ENCODE results near the gene GMEB1. TPM values are rescaled to one million over a fixed set of nuclear protein-coding genes. Genes with fewer than 3 reads are reported as not detected.
"Not testable (repeated sequence)": the region's sequence is repeated elsewhere in the genome, so short reads cannot be mapped to it uniquely, and the experiment has no call there.

The GMEB1 gene
- total RNA-seq, 2 donors from 2014 or later, result 14.0 to 14.9 TPM

DNA sequence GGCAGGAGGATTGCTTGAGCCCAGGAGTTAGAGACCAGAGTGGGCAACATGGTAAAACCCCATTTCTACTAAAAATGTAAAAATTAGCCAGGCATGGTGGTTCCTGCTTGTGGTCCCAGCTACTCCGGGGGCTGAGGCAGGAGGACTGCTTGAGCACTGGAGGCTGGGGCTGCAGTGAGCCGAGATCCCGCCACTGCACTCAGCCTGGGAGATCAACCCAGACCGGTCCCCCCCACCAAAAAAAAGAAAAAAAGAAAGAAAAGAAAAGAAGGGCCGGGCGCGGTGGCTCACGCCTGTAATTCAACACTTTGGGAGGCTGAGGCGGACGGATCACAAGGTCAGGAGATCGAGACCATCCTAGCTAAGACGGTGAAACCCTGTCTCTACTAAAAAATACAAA lies 1.8 kb upstream of the GMEB1 start:
- Histone ChIP-seq H3K27ac (no peak overlapping the region), H3K9me3 (no peaks in the 10 kb centered on the region), H3K36me3 (no peaks in the 10 kb centered on the region), H3K27me3 (no peaks in the 10 kb centered on the region), H3K9ac (ENCODE audit: low read depth in 2 of 2, low read length in 2 of 2) (no peak overlapping the region), H3K4me1 (no peaks in the 10 kb centered on the region), H3K4me3 (no peak overlapping the region)
- DNase-seq, result no peak
- intact Hi-C loops (cut with DNase I), result no loop called here
- TF ChIP-seq CTCF (IDR thresholded peaks at IDR 0.05), result no peak

DNA sequence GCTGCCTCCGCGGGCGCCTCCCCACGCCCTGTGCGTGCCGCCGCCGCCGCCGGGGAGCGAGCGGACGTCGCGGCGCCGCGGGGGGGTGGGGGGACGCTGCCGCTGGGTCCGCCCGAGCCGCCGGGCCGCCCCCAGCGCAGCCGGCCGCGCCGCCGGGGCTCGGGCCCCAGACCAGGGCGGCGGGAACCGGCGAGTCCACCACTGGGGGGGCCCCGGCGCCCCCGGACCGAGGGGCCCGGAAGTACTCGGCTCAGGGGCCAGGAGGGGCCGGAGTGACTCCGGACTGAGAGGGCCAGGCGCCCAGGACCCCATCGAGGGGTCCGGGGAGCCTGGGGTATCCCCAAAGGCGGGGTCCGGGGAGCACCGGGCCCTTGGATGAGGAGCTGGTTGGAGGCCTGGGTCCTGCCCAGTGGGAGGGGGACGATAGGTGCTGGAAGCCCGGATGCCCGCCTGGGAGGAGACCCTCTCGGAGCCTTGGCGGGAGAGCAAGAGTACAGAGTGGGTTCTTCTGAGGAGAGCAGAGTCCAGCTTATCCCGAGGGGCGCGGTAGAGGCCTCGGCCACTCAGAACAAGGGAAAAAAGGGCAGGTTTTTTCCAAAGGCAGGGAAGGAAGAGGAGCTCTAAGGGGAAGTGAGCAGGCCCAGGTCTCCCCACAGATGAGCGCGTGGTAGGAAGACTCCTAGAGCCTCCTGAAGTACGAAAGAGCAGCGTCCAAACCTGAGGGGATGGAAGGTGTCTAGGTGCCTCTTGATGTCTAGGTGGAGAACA lies 556 bp downstream of the GMEB1 start:
- H3K27me3 ChIP-seq, result no peaks in the 10 kb centered on the region
- H3K4me3 ChIP-seq, result peak overlapping the region; percentile 96
- H3K9ac ChIP-seq (ENCODE audit: low read depth in 2 of 2, low read length in 2 of 2), result peak overlapping the region; percentile 82 to 84
- DNase-seq, result peak; percentile 45
- intact Hi-C loops (cut with DNase I), result no loop called here
- H3K9me3 ChIP-seq, result no peaks in the 10 kb centered on the region
- no peaks in the 10 kb centered on the region for H3K36me3 ChIP-seq
- peak overlapping the region; percentile 99 for H3K27ac ChIP-seq
- H3K4me1 ChIP-seq, result no peaks in the 10 kb centered on the region
- TF ChIP-seq CTCF (IDR thresholded peaks at IDR 0.05), result no peak

- intact Hi-C loops (cut with DNase I), result no loop called here
- Histone ChIP-seq H3K9me3 (no peaks in the 10 kb centered on the region), H3K27me3 (no peaks in the 10 kb centered on the region), H3K27ac (no peak overlapping the region), H3K36me3 (no peaks in the 10 kb centered on the region), H3K4me3 (no peak overlapping the region), H3K4me1 (no peaks in the 10 kb centered on the region), H3K9ac (ENCODE audit: low read depth in 2 of 2, low read length in 2 of 2) (no peak overlapping the region)
- TF ChIP-seq CTCF (IDR thresholded peaks at IDR 0.05), result no peak
- no peak for DNase-seq
Measured at GRCh38 chr1:28671254-28671780, 2.7 kb downstream of the GMEB1 start.

DNA sequence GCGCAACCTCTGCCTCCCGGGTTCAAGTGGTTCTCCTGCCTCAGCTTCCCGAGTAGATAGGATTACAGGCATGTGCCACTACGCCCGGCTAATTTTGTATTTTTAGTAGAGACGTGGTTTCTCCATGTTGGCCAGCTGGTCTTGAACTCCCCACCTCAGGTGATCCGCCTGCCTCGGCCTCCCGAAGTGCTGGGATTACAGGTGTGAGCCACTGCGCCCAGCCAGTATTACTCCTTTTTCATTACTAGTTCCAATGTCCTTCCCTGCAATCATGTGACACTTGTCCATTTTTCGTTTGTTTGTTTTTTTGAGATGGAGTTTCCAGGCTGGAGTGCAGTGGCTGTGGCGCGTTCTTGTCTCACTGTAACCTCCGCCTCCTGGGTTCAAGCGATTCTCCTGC lies 4.4 kb downstream of the GMEB1 start:
- DNase-seq; H3K27ac ChIP-seq; H3K36me3 ChIP-seq; H3K4me3 ChIP-seq; H3K9ac ChIP-seq (ENCODE audit: low read depth in 2 of 2, low read length in 2 of 2); H3K9me3 ChIP-seq; H3K4me1 ChIP-seq; H3K27me3 ChIP-seq; intact Hi-C loops (cut with DNase I): not testable (repeated sequence)

- intact Hi-C loops (cut with DNase I), result no loop called here
- DNase-seq, result no peak
- Histone ChIP-seq H3K9me3 (no peaks in the 10 kb centered on the region), H3K27me3 (no peaks in the 10 kb centered on the region), H3K27ac (no peak overlapping the region), H3K36me3 (no peaks in the 10 kb centered on the region), H3K9ac (ENCODE audit: low read depth in 2 of 2, low read length in 2 of 2) (no peak overlapping the region), H3K4me3 (no peak overlapping the region), H3K4me1 (no peaks in the 10 kb centered on the region)
- no peak for TF ChIP-seq CTCF (IDR thresholded peaks at IDR 0.05)
Measured at GRCh38 chr1:28675924-28676257, 7.3 kb downstream of the GMEB1 start.

GRCh38 chr1:28680151-28680550 lies 11.6 kb downstream of the GMEB1 start:
- H3K4me3 ChIP-seq, result no peak overlapping the region
- no peak overlapping the region for H3K27ac ChIP-seq
- no peaks in the 10 kb centered on the region for H3K36me3 ChIP-seq
- no peak overlapping the region for H3K9ac ChIP-seq (ENCODE audit: low read depth in 2 of 2, low read length in 2 of 2)
- DNase-seq, result no peak
- no peaks in the 10 kb centered on the region for H3K9me3 ChIP-seq
- intact Hi-C loops (cut with DNase I), result no loop called here
- no peaks in the 10 kb centered on the region for H3K4me1 ChIP-seq
- H3K27me3 ChIP-seq, result no peaks in the 10 kb centered on the region
- no peak for TF ChIP-seq CTCF (IDR thresholded peaks at IDR 0.05)
